ENCODE results near the gene C16orf87.

GRCh38 chr16:46763147-46763546 is 67.8 kb downstream of the C16orf87 start:
- TF ChIP-seq POLR2AphosphoS5 (IDR thresholded peaks at IDR 0.05; ENCODE audit: low read depth, low read length), result no peak
- no peak for TF ChIP-seq REST (IDR thresholded peaks at IDR 0.05; ENCODE audit: insufficient read depth in 1 of 2, low read depth in 2 of 2, low read length in 1 of 2)
- no peak for TF ChIP-seq CTCF (IDR thresholded peaks at IDR 0.05)
- no peak for TF ChIP-seq TCF7L2 (IDR thresholded peaks at IDR 0.05; ENCODE audit: low read depth, low read length)

All from Panc1 (cell line).